Measurements from ENCODE around the gene PRM1.

The PRM1 gene

DNA sequence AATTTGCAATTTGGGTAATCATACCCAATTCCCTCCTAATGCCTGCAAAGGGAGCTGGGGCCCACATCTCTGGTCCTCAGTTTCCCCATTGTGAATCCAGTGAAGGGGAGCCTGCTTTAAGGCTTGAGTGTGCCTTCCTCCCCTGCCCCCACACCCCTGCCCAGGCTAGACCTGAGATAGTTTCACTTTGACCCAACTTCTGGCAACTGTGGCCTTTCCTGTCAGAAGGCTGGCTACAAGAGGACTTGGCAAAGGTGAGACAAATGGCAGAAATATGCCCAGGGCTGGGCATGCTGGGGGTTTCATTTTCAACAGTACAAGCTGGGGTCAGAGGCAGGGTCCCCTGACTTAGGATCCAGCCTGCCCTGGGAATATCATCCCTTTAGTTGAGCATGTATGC is 35.1 kb downstream of the PRM1 start:
- no peaks in the 10 kb centered on the region for H3K36me3 Mint-ChIP-seq (ENCODE audit: low read depth)
- no peak overlapping the region for H3K27ac Mint-ChIP-seq
- peaks cover 27% of the 10 kb centered on the region for H3K4me1 Mint-ChIP-seq
- H3K4me3 Mint-ChIP-seq = no peak overlapping the region
- DNase-seq = no peak
- TF ChIP-seq, protein P1, sequence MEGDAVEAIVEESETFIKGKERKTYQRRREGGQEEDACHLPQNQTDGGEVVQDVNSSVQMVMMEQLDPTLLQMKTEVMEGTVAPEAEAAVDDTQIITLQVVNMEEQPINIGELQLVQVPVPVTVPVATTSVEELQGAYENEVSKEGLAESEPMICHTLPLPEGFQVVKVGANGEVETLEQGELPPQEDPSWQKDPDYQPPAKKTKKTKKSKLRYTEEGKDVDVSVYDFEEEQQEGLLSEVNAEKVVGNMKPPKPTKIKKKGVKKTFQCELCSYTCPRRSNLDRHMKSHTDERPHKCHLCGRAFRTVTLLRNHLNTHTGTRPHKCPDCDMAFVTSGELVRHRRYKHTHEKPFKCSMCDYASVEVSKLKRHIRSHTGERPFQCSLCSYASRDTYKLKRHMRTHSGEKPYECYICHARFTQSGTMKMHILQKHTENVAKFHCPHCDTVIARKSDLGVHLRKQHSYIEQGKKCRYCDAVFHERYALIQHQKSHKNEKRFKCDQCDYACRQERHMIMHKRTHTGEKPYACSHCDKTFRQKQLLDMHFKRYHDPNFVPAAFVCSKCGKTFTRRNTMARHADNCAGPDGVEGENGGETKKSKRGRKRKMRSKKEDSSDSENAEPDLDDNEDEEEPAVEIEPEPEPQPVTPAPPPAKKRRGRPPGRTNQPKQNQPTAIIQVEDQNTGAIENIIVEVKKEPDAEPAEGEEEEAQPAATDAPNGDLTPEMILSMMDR (IDR thresholded peaks at IDR 0.05) = no peak
- H3K27me3 Mint-ChIP-seq (ENCODE audit: low read depth, poor library complexity) = peaks cover 8% of the 10 kb centered on the region
- H3K9me3 Mint-ChIP-seq = no peaks in the 10 kb centered on the region

DNA sequence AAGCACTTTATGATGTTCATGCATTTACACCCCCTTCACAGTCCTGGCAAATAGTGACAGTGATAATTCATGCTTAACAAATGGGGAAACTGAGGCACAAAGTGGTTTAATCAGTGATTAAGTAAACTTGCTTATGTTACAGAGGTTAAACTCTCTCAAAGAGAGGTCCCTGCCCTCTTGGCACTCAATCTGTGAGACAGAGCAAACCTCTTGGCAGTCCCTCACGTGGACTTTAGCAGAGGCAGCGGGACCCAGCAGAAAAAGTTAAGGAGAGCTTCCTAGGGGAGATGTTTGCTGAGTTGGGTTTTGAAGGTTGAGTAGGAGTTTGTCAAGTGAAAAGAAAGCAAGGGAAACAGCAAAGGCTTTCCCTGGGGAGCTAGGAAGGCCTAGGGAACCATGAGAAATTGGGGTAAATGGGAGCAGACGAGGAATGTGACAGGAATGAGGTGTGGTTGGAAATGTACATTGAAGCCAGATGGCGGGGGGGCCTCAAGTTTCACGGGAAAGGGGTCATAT is 35.9 kb downstream of the PRM1 start:
- H3K27me3 Mint-ChIP-seq (ENCODE audit: low read depth, poor library complexity) = peaks cover 8% of the 10 kb centered on the region
- H3K27ac Mint-ChIP-seq = no peak overlapping the region
- H3K4me1 Mint-ChIP-seq = peaks cover 20% of the 10 kb centered on the region
- H3K4me3 Mint-ChIP-seq = no peak overlapping the region
- H3K36me3 Mint-ChIP-seq (ENCODE audit: low read depth) = no peaks in the 10 kb centered on the region
- no peaks in the 10 kb centered on the region for H3K9me3 Mint-ChIP-seq
- TF ChIP-seq, protein P1 (IDR thresholded peaks at IDR 0.05) = no peak
- no peak for DNase-seq

DNA sequence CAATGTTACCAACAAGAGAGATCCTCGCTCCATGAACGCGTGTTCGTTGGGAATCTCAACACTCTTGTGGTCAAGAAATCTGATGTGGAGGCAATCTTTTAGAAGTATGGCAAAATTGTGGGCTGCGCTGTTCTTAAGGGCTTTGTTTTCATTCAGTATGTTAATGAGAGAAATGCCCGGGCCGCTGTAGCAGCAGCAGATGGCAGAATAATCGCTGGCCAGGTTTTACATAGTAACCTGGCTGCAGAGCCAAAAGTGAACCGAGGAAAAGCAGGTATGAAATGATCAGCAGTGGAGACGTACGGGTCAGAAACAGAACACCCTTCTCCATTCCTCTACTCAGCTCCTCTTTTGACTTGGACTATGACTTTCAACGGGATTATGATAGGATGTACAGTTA is 38.5 kb downstream of the PRM1 start:
- peaks cover 6% of the 10 kb centered on the region for H3K27me3 Mint-ChIP-seq (ENCODE audit: low read depth, poor library complexity)
- no peak for DNase-seq
- no peaks in the 10 kb centered on the region for H3K9me3 Mint-ChIP-seq
- H3K27ac Mint-ChIP-seq = no peak overlapping the region
- no peaks in the 10 kb centered on the region for H3K36me3 Mint-ChIP-seq (ENCODE audit: low read depth)
- peaks cover 8% of the 10 kb centered on the region for H3K4me1 Mint-ChIP-seq
- TF ChIP-seq, protein P1 (IDR thresholded peaks at IDR 0.05) = no peak
- H3K4me3 Mint-ChIP-seq = no peak overlapping the region

DNA sequence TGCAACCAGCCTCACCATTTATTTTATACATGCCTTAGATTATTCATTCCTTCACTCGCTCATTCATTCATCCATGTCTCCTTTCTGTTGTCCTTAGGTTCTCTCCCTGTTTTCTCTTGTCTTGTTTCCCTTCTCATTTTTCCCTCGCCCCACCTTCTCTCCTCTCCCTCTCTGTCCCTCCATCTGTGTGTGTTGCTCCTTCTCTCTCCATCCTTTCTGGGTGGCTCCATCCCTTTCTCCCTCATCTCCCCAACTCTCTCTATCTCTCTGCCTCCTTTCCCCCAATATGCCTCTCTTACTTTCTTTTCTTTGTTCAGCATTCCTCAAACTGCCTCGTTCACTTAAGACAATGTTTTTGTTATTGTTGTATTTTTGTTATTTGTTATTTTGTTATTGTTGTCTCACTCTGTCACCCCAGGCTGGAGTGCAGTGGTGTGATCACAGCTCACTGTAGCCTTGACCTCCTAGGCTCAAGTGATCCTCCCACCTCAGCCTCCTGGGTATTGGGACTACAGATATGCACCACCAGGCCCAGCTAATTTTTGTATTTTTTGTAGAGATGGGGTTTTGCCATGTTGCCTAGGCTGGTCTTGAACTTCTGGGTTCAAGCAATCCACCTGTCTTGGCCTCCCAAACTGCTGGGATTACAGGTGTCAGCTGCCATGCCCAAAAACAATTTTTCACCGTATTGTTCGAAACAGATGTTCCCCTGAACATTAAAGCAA is 39.5 kb downstream of the PRM1 start:
- Mint-ChIP-seq H3K9me3 (no peaks in the 10 kb centered on the region), H3K4me3 (no peak overlapping the region), H3K27me3 (ENCODE audit: low read depth, poor library complexity) (no peaks in the 10 kb centered on the region), H3K4me1 (peaks cover 8% of the 10 kb centered on the region), H3K36me3 (ENCODE audit: low read depth) (no peaks in the 10 kb centered on the region), H3K27ac (no peak overlapping the region)
- no peak for DNase-seq
- TF ChIP-seq, protein P1 (IDR thresholded peaks at IDR 0.05) = no peak

DNA sequence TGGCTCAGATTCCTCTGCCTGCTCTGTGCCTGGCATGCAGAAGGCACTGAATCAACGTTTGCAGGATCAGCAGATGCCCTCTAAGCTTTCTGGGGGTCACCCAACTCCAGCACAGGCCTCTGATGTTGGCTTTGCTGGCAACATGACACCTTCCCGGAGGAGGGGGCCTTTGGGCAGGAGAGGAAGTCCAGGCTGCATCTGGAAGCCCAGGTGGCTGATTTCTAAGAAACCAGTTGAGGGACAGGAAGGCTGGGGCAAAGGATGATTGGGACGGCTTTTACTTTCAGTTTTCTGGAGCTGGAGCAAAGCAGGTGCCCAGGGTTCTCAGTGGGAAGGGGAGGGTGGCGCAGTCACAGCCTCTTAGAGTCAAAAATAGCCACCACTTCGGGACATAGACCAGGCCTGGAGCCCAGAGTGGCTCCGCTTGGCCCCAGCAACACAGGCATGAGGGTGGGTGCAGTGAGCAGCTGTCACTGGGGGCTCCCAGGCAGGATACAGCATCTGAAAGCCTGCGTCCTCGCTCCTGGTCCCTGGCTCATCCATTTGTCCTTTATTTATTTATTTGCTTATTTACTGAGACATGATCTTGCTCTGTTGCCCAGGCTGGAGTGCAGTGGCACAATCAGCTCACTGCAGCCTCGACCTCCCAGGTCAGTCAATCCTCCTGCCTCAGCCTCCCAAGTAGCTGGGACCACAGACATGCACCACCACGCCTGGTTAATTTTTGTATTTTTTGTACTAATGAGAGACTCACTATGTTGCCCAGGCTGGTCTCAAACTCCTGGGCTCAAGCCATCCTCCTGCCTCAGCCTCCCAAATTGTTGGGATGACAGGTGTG is 40.3 kb downstream of the PRM1 start:
- peaks cover 8% of the 10 kb centered on the region for H3K4me1 Mint-ChIP-seq
- no peaks in the 10 kb centered on the region for H3K36me3 Mint-ChIP-seq (ENCODE audit: low read depth)
- H3K4me3 Mint-ChIP-seq = no peak overlapping the region
- TF ChIP-seq, protein P1 (IDR thresholded peaks at IDR 0.05) = no peak
- peak; percentile 25 for DNase-seq
- no peak overlapping the region for H3K27ac Mint-ChIP-seq
- no peaks in the 10 kb centered on the region for H3K9me3 Mint-ChIP-seq
- H3K27me3 Mint-ChIP-seq (ENCODE audit: low read depth, poor library complexity) = no peaks in the 10 kb centered on the region
